Liver (tissue), 9 donors: ENCODE measurements around the gene WNK2. TPM values are rescaled to one million over a fixed set of nuclear protein-coding genes. Genes with fewer than 3 reads are reported as not detected.

Source experiments
- DNase-seq: peaks from one replicate; pipeline ENCODE4 v3.0.0-alpha.2; 2017; ENCODE audit warnings: low spot score
- H3K27ac ChIP-seq, 2 donors: one replicate each; pipeline ENCODE4 v1.7.0; 2013; ENCODE audit warnings: inconsistent platforms in 2 of 2, low read length in 2 of 2, control low read depth in 1 of 2, low read depth in 1 of 2, mild to moderate bottlenecking in 1 of 2
- H3K27me3 ChIP-seq, 4 donors: one replicate each; pipeline versions ENCODE4 v1.6.1 to v1.7.0; 2013; ENCODE audit warnings: low read length in 3 of 4, inconsistent platforms in 1 of 4, mild to moderate bottlenecking in 1 of 4, moderate library complexity in 1 of 4; ENCODE audit not compliant: control insufficient read depth in 4 of 4, insufficient read depth in 4 of 4
- H3K36me3 ChIP-seq, 4 donors: one replicate each; pipeline versions ENCODE4 v1.6.1 to v1.7.0; 2013; ENCODE audit warnings: low read length in 3 of 4, mild to moderate bottlenecking in 3 of 4, low read depth in 1 of 4, moderate library complexity in 1 of 4; ENCODE audit not compliant: control insufficient read depth in 4 of 4, insufficient read depth in 3 of 4
- H3K4me1 ChIP-seq, 4 donors: one replicate each; pipeline versions ENCODE4 v1.6.1 to v1.7.0; 2013; ENCODE audit warnings: low read length in 3 of 4, mild to moderate bottlenecking in 3 of 4, moderate library complexity in 1 of 4; ENCODE audit not compliant: control insufficient read depth in 4 of 4, insufficient read depth in 4 of 4
- H3K4me3 ChIP-seq, 3 donors: one replicate each; pipeline versions ENCODE4 v1.6.1 to v1.7.0; 2013; ENCODE audit warnings: low read length in 3 of 3, control low read depth in 1 of 3, low read depth in 1 of 3, mild to moderate bottlenecking in 1 of 3
- H3K9ac ChIP-seq, 2 donors: one replicate each; pipeline ENCODE4 v1.7.0; 2013; ENCODE audit warnings: low read length in 2 of 2, mild to moderate bottlenecking in 2 of 2, moderate library complexity in 2 of 2, control low read depth in 1 of 2, low read depth in 1 of 2
- H3K9me3 ChIP-seq, 4 donors: one replicate each; pipeline versions ENCODE4 v1.6.1 to v1.7.0; 2013; ENCODE audit warnings: low read length in 3 of 4; ENCODE audit not compliant: control insufficient read depth in 4 of 4
- ATF3 ChIP-seq: IDR thresholded peaks from 2 replicates; pipeline ENCODE4 v1.6.1; 2016; ENCODE audit warnings: antibody characterized with exemption
- CTCF ChIP-seq: fragments of 150-350 bp; IDR thresholded peaks from 2 replicates; pipeline ENCODE4 v1.5.1; 2017; ENCODE audit warnings: improper control_type of control experiment, low read depth, low read length; ENCODE audit not compliant: missing input control
- EGR1 ChIP-seq, 2 donors: IDR thresholded peaks; 2 replicates each; pipeline ENCODE4 v1.6.1; 2016 to 2018; ENCODE audit warnings: antibody characterized with exemption in 2 of 2, low read depth in 2 of 2
- FOXA1 ChIP-seq: IDR thresholded peaks from 2 replicates; pipeline ENCODE4 v1.6.1; 2016; ENCODE audit warnings: antibody characterized with exemption
- FOXA2 ChIP-seq: IDR thresholded peaks from 2 replicates; pipeline ENCODE4 v1.6.1; 2016; ENCODE audit warnings: antibody characterized with exemption
- HNF4A ChIP-seq, 2 donors: conservative IDR thresholded peaks; 2 replicates each; pipeline ENCODE4 v1.6.1; 2016; ENCODE audit warnings: antibody characterized with exemption in 2 of 2, mild to moderate bottlenecking in 2 of 2
- HNF4G ChIP-seq: IDR thresholded peaks from 2 replicates; pipeline ENCODE4 v1.6.1; 2016; ENCODE audit warnings: antibody characterized with exemption
- JUND ChIP-seq, 2 donors: IDR thresholded peaks; 2 replicates each; pipeline ENCODE4 v1.6.1; 2016; ENCODE audit warnings: antibody characterized with exemption in 2 of 2
- MAX ChIP-seq: IDR thresholded peaks from 2 replicates; pipeline ENCODE4 v1.6.1; 2016; ENCODE audit warnings: antibody characterized with exemption
- NR2F2 ChIP-seq: IDR thresholded peaks from 2 replicates; pipeline ENCODE4 v1.6.1; 2016; ENCODE audit warnings: antibody characterized with exemption
- RAD21 ChIP-seq, 2 donors: IDR thresholded peaks; 2 replicates each; pipeline ENCODE4 v1.6.1; 2016; ENCODE audit warnings: antibody characterized with exemption in 2 of 2, mild to moderate bottlenecking in 2 of 2
- REST ChIP-seq: IDR thresholded peaks from 2 replicates; pipeline ENCODE4 v1.6.1; 2016; ENCODE audit warnings: antibody characterized with exemption, mild to moderate bottlenecking
- RXRA ChIP-seq, 2 donors: IDR thresholded peaks; 2 replicates each; pipeline ENCODE4 v1.6.1; 2017 to 2018; ENCODE audit warnings: antibody characterized with exemption in 2 of 2, mild to moderate bottlenecking in 1 of 2
- SP1 ChIP-seq: IDR thresholded peaks from 2 replicates; pipeline ENCODE4 v1.6.1; 2018; ENCODE audit warnings: antibody characterized with exemption, mild to moderate bottlenecking
- TAF1 ChIP-seq: conservative IDR thresholded peaks from 2 replicates; pipeline ENCODE4 v1.6.1; 2016; ENCODE audit warnings: antibody characterized with exemption, mild to moderate bottlenecking
- YY1 ChIP-seq: IDR thresholded peaks from 2 replicates; pipeline ENCODE4 v1.6.1; 2016; ENCODE audit warnings: antibody characterized with exemption, mild to moderate bottlenecking
- ZBTB33 ChIP-seq: IDR thresholded peaks from 2 replicates; pipeline ENCODE4 v1.6.1; 2016; ENCODE audit warnings: antibody characterized with exemption
- WGBS: extraction: QIAGEN DNeasy Blood & Tissue Kit; methylation state at CpG from one replicate; pipeline ENCODE4 v1.1.7; 2013; 5-methylcytosine and 5-hydroxymethylcytosine counted together
- polyA plus RNA-seq, 2 donors: library from polyadenylated mRNA; stranded (reverse) in 1 of 2; unstranded in 1 of 2; fragments of 200-250 nt in 1 of 2; fragments of >200 nt in 1 of 2; fragmentation: Nextera tagmentation in 1 of 2; extraction: Ambion mirVana in 1 of 2; gene quantifications; one replicate each; pipeline versions ENCODE4 v1.2.1 to v1.2.3, GENCODE V29; 2013 to 2015
- total RNA-seq, 2 donors: library from RNA; depleted of rRNA; stranded (reverse); fragments of >200 nt; gene quantifications; one replicate each; pipeline ENCODE4 v1.2.3, GENCODE V29; 2014
- donor health status: healthy.
- donor health status: healthy.
- donor health status: healthy.
- donor health status: healthy.
- donor health status: healthy.

WNK2 gene
- total and polyA plus RNA-seq, 4 donors: 0.65 to 4.4 (median 1.7) TPM

GRCh38 chr9:93194221-93194625 lies 10.3 kb downstream of the WNK2 start:
- 80% methylated on average over 1 of the region's 1 CpG for WGBS
- TF ChIP-seq FOXA1 (no peak), CTCF (no peak), RXRA (IDR thresholded peaks at IDR 0.05) (no peak), REST (no peak), HNF4G (no peak), YY1 (no peak), FOXA2 (no peak), JUND (IDR thresholded peaks at IDR 0.05) (no peak), TAF1 (no peak), RAD21 (IDR thresholded peaks at IDR 0.05) (no peak), ZBTB33 (no peak), HNF4A (conservative IDR thresholded peaks at IDR 0.05) (no peak)
- H3K9ac ChIP-seq: no peak overlapping the region
- peaks cover 0 to 2% (median 0%) of the 10 kb centered on the region in 4 donors for H3K9me3 ChIP-seq
- no peak for DNase-seq
- H3K4me3 ChIP-seq: no peak overlapping the region
- no peaks in the 10 kb centered on the region for H3K27me3 ChIP-seq
- no peaks in the 10 kb centered on the region for H3K4me1 ChIP-seq
- H3K36me3 ChIP-seq: no peaks in the 10 kb centered on the region
- H3K27ac ChIP-seq: no peak overlapping the region

- Histone ChIP-seq H3K27me3 (no peaks in the 10 kb centered on the region), H3K27ac (no peak overlapping the region), H3K4me1 (no peaks in the 10 kb centered on the region), H3K4me3 (no peak overlapping the region), H3K9me3 (peaks cover 0 to 2% (median 0%) of the 10 kb centered on the region in 4 donors), H3K9ac (no peak overlapping the region), H3K36me3 (no peaks in the 10 kb centered on the region)
- 59% methylated on average over 3 of the region's 3 CpGs for WGBS
- no peak for DNase-seq
- TF ChIP-seq ZBTB33 (no peak), ATF3 (no peak), FOXA2 (no peak), HNF4G (no peak), FOXA1 (no peak), REST (no peak), JUND (IDR thresholded peaks at IDR 0.05) (no peak), NR2F2 (no peak), TAF1 (no peak), SP1 (no peak), EGR1 (IDR thresholded peaks at IDR 0.05; ENCODE audit: low read depth in 2 of 2) (no peak), RAD21 (IDR thresholded peaks at IDR 0.05) (no peak), HNF4A (conservative IDR thresholded peaks at IDR 0.05) (no peak), MAX (no peak), RXRA (IDR thresholded peaks at IDR 0.05) (no peak)
Observed at GRCh38 chr9:93194641-93195040, 10.7 kb downstream of the WNK2 start.
